Astrocyte (in vitro differentiated cells and primary cell): ENCODE measurements around the gene PTPRN2. TPM values are rescaled to one million over a fixed set of nuclear protein-coding genes. Genes with fewer than 3 reads are reported as not detected.

ENCODE experiments used
- DNase-seq: peaks from one replicate; pipeline ENCODE4 v3.0.0-alpha.2; 2010; ENCODE audit warnings: low read depth
- FAIRE-seq: peaks from 2 replicates; lab custom pipeline; 2011; peaks lifted over from hg19 to GRCh38; lab: Jason Lieb, UNC
- H2AFZ ChIP-seq: 2 replicates; pipeline ENCODE4 v1.6.0; 2012; ENCODE audit warnings: low read depth, low read length, inconsistent platforms
- H3K27ac ChIP-seq: 2 replicates; pipeline ENCODE4 v1.5.1; 2011; ENCODE audit warnings: low read depth, low read length, inconsistent platforms
- H3K27me3 ChIP-seq: 2 replicates; pipeline ENCODE4 v1.6.0; 2011; ENCODE audit warnings: low read length, inconsistent platforms; ENCODE audit not compliant: insufficient read depth
- H3K36me3 ChIP-seq: 2 replicates; pipeline ENCODE4 v1.5.1; 2011; ENCODE audit warnings: low read length, inconsistent platforms; ENCODE audit not compliant: insufficient read depth
- H3K4me1 ChIP-seq: 2 replicates; pipeline ENCODE4 v1.5.1; 2011; ENCODE audit warnings: low read length, inconsistent platforms; ENCODE audit not compliant: insufficient read depth
- H3K4me2 ChIP-seq: 2 replicates; pipeline ENCODE4 v1.6.0; 2012; ENCODE audit warnings: low read length, inconsistent platforms
- H3K4me3 ChIP-seq: 2 replicates; pipeline ENCODE4 v1.5.1; 2011; ENCODE audit warnings: low read depth, mild to moderate bottlenecking, low read length, inconsistent platforms; ENCODE audit not compliant: insufficient read depth
- H3K79me2 ChIP-seq: 2 replicates; pipeline ENCODE4 v1.6.0; 2012; ENCODE audit warnings: mild to moderate bottlenecking, low read length, inconsistent platforms; ENCODE audit not compliant: insufficient read depth
- H3K9ac ChIP-seq: 2 replicates; pipeline ENCODE4 v1.6.0; 2012; ENCODE audit warnings: mild to moderate bottlenecking, low read length, inconsistent platforms
- H3K9me3 ChIP-seq: 2 replicates; pipeline ENCODE4 v1.5.1; 2012; ENCODE audit warnings: low read depth, mild to moderate bottlenecking, low read length, inconsistent platforms; ENCODE audit not compliant: insufficient read depth
- H4K20me1 ChIP-seq: 2 replicates; pipeline ENCODE4 v1.6.0; 2012; ENCODE audit warnings: low read length, inconsistent platforms; ENCODE audit not compliant: insufficient read depth
- H3K27ac Mint-ChIP-seq: one replicate; pipeline ENCODE4 v1.8.0; 2021; ENCODE audit warnings: mild to moderate bottlenecking, mixed read lengths; ENCODE audit not compliant: unreplicated experiment
- H3K27me3 Mint-ChIP-seq: one replicate; pipeline ENCODE4 v1.8.0; 2021; ENCODE audit warnings: low read depth, mixed read lengths; ENCODE audit not compliant: unreplicated experiment
- H3K36me3 Mint-ChIP-seq: one replicate; pipeline ENCODE4 v1.8.0; 2021; ENCODE audit warnings: low read depth, mixed read lengths; ENCODE audit not compliant: unreplicated experiment
- H3K4me1 Mint-ChIP-seq: one replicate; pipeline ENCODE4 v1.8.0; 2021; ENCODE audit warnings: low read depth, mixed read lengths; ENCODE audit not compliant: unreplicated experiment
- H3K4me3 Mint-ChIP-seq: one replicate; pipeline ENCODE4 v1.8.0; 2021; ENCODE audit warnings: mild to moderate bottlenecking, moderate library complexity, mixed read lengths; ENCODE audit not compliant: unreplicated experiment
- H3K9me3 Mint-ChIP-seq: one replicate; pipeline ENCODE4 v1.8.0; 2021; ENCODE audit warnings: mild to moderate bottlenecking, mixed read lengths; ENCODE audit not compliant: unreplicated experiment
- EZH2 ChIP-seq: IDR thresholded peaks from 2 replicates; pipeline ENCODE4 v1.6.1; 2012; ENCODE audit warnings: mild to moderate bottlenecking, low read length, inconsistent platforms; ENCODE audit not compliant: insufficient read depth
- total RNA-seq: library from RNA; stranded (reverse); gene quantifications from 2 replicates; pipeline ENCODE4 v1.2.1, GENCODE V29; 2021
- TF ChIP-seq, protein P1 (sequence below): IDR thresholded peaks from 2 replicates; pipeline ENCODE4 v1.5.1; 2011; ENCODE audit warnings: low read depth, mild to moderate bottlenecking, inconsistent platforms, low read length, moderate library complexity; ENCODE audit not compliant: insufficient read depth

Gene PTPRN2
- total RNA-seq, 1 donor from 2014 or later, result 0.09 TPM

DNA sequence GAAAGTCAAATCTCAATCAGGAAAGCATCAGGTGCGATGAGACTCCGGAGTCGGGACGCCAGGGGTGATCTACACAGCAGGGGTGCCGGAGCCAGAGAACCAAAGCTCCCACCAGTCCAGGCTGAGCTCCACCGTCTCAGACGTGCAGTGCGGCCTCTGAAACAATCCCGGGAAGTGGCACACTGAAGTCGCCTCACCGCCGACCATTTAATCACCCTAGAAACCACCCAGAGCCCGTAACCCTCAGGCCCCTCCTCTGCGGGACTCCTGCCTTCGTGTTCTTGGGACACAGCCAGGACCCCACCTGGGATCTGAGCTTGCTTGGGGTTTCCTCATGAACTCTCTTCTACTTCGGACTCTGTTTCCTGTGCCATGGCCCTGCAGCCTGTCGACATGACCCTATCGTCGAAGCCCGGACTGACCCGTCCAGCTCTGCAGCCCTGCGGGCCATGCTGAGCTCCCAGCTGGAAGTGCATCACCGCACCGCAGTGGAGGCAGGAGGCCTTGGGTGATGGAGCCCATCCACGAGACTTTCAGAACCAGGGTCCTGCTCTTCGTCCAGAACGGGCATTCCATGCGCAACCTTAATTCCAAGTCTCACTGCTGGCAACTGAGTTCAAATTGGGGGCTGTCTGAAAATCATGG is 266.4 kb downstream of the PTPRN2 start:
- DNase-seq, result no peak
- no peaks in the 10 kb centered on the region for H3K4me1 Mint-ChIP-seq

DNA sequence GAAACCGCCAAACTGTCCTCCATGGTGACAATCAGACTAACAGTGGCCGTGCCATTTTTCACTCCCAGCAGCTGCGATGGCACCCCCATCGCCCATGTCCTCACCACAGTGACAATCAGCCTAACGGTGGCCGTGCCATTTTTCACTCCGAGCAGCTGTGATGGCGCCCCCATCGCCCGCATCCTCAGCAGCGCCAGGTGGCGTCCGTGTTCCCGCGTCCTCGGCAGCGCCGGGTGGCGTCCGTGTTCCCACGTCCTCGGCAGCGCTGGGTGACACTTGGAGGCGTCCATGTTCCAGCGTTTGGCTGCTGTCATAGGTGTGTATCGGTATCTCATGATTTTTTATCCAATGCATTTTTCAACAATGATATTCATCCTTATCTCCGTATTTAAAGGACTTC is 267.3 kb downstream of the PTPRN2 start:
- H3K27ac Mint-ChIP-seq, result no peak overlapping the region
- Histone ChIP-seq H4K20me1 (no peaks in the 10 kb centered on the region), H3K27ac (no peak overlapping the region), H3K36me3 (no peaks in the 10 kb centered on the region), H2AFZ (no peak overlapping the region), H3K9ac (no peak overlapping the region), H3K4me3 (no peak overlapping the region), H3K4me1 (no peaks in the 10 kb centered on the region), H3K27me3 (no peaks in the 10 kb centered on the region), H3K4me2 (no peak overlapping the region), H3K79me2 (no peaks in the 10 kb centered on the region), H3K9me3 (peaks cover 2% of the 10 kb centered on the region)
- FAIRE-seq, result no peak
- H3K27me3 Mint-ChIP-seq, result no peaks in the 10 kb centered on the region
- no peaks in the 10 kb centered on the region for H3K4me1 Mint-ChIP-seq
- no peak overlapping the region for H3K4me3 Mint-ChIP-seq
- H3K36me3 Mint-ChIP-seq, result no peaks in the 10 kb centered on the region
- H3K9me3 Mint-ChIP-seq, result peaks cover 17% of the 10 kb centered on the region
- DNase-seq, result no peak
- TF ChIP-seq EZH2, result no peak
- TF ChIP-seq, protein P1, sequence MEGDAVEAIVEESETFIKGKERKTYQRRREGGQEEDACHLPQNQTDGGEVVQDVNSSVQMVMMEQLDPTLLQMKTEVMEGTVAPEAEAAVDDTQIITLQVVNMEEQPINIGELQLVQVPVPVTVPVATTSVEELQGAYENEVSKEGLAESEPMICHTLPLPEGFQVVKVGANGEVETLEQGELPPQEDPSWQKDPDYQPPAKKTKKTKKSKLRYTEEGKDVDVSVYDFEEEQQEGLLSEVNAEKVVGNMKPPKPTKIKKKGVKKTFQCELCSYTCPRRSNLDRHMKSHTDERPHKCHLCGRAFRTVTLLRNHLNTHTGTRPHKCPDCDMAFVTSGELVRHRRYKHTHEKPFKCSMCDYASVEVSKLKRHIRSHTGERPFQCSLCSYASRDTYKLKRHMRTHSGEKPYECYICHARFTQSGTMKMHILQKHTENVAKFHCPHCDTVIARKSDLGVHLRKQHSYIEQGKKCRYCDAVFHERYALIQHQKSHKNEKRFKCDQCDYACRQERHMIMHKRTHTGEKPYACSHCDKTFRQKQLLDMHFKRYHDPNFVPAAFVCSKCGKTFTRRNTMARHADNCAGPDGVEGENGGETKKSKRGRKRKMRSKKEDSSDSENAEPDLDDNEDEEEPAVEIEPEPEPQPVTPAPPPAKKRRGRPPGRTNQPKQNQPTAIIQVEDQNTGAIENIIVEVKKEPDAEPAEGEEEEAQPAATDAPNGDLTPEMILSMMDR, result no peak

More for the DNA sequence above, 266.4 kb downstream of the PTPRN2 start:
- no peaks in the 10 kb centered on the region for H3K27me3 ChIP-seq
- no peaks in the 10 kb centered on the region for H3K27me3 Mint-ChIP-seq
- no peak for FAIRE-seq
- peaks cover 12% of the 10 kb centered on the region for H3K9me3 Mint-ChIP-seq
- H4K20me1 ChIP-seq, result no peaks in the 10 kb centered on the region
- no peak overlapping the region for H3K27ac Mint-ChIP-seq
- no peaks in the 10 kb centered on the region for H3K36me3 Mint-ChIP-seq
- no peaks in the 10 kb centered on the region for H3K4me1 ChIP-seq
- H3K4me3 ChIP-seq, result no peak overlapping the region
- H3K36me3 ChIP-seq, result no peaks in the 10 kb centered on the region
- no peaks in the 10 kb centered on the region for H3K79me2 ChIP-seq
- H3K4me3 Mint-ChIP-seq, result no peak overlapping the region
- TF ChIP-seq, protein P1, result no peak
- no peak for TF ChIP-seq EZH2
- H3K9ac ChIP-seq, result no peak overlapping the region
- peaks cover 3% of the 10 kb centered on the region for H3K9me3 ChIP-seq
- H3K27ac ChIP-seq, result no peak overlapping the region
- H2AFZ ChIP-seq, result no peak overlapping the region
- no peak overlapping the region for H3K4me2 ChIP-seq

DNA sequence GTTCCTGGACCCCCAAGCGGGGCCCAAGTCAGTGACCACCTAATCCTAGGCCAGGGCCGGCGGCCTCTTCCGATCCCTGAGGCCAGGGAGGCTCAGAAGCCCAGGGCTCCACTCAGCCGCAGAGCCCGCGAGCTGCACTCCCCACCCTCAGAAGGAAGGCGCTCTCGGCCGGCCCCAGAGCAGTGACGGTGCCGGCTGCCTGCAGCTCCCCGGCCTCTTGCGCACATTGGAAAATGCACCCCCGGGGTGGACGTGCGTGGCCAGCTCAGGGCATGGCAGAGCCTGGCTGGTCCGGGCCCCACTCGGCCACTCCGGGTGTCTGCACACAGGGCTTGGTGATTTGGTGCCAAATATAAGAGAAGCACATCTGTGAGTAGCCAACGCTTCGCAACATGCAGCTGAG is 269.1 kb downstream of the PTPRN2 start:
- H3K36me3 Mint-ChIP-seq, result no peaks in the 10 kb centered on the region
- Histone ChIP-seq H3K4me3 (no peak overlapping the region), H4K20me1 (no peaks in the 10 kb centered on the region), H2AFZ (peak overlapping the region; percentile 71), H3K27me3 (no peaks in the 10 kb centered on the region), H3K9me3 (peaks cover 3% of the 10 kb centered on the region), H3K4me2 (peak overlapping the region; percentile 75), H3K36me3 (no peaks in the 10 kb centered on the region), H3K9ac (no peak overlapping the region), H3K27ac (no peak overlapping the region), H3K4me1 (no peaks in the 10 kb centered on the region), H3K79me2 (no peaks in the 10 kb centered on the region)
- TF ChIP-seq EZH2, result no peak
- TF ChIP-seq, protein P1, result no peak
- H3K9me3 Mint-ChIP-seq, result peaks cover 20% of the 10 kb centered on the region
- H3K4me1 Mint-ChIP-seq, result no peaks in the 10 kb centered on the region
- H3K27me3 Mint-ChIP-seq, result no peaks in the 10 kb centered on the region
- no peak for FAIRE-seq
- DNase-seq, result no peak
- no peak overlapping the region for H3K4me3 Mint-ChIP-seq
- no peak overlapping the region for H3K27ac Mint-ChIP-seq
